Neural crest cell (in vitro differentiated cells): ENCODE results near the gene ACACB. TPM values are rescaled to one million over a fixed set of nuclear protein-coding genes. Genes with fewer than 3 reads are reported as not detected.

Experiments
- DNase-seq: peaks from one replicate; pipeline ENCODE4 v3.0.0; 2021; ENCODE audit warnings: low read depth, mixed read lengths, low spot score
- H3K27ac Mint-ChIP-seq: one replicate; pipeline ENCODE4 v1.8.0; 2021; ENCODE audit warnings: mild to moderate bottlenecking, mixed read lengths; ENCODE audit not compliant: unreplicated experiment
- H3K27me3 Mint-ChIP-seq: 2 replicates; pipeline ENCODE4 v1.8.0; 2021; ENCODE audit warnings: low read depth, mild to moderate bottlenecking, mixed read lengths
- H3K36me3 Mint-ChIP-seq: 2 replicates; pipeline ENCODE4 v1.8.0; 2021; ENCODE audit warnings: low read depth, mild to moderate bottlenecking, mixed read lengths
- H3K4me1 Mint-ChIP-seq: 2 replicates; pipeline ENCODE4 v1.8.0; 2021; ENCODE audit warnings: mixed read lengths
- H3K4me3 Mint-ChIP-seq: one replicate; pipeline ENCODE4 v1.8.0; 2021; ENCODE audit warnings: mild to moderate bottlenecking, mixed read lengths
- H3K9me3 Mint-ChIP-seq: 2 replicates; pipeline ENCODE4 v1.8.0; 2021; ENCODE audit warnings: mixed read lengths
- CTCF ChIP-seq: fragments of 200-600 bp; sonication (generic); conservative IDR thresholded peaks from 2 replicates; pipeline ENCODE4 v1.5.0; 2021; ENCODE audit warnings: antibody characterized with exemption, mild to moderate bottlenecking
- total RNA-seq: library from RNA; stranded (reverse); gene quantifications from 2 replicates; pipeline ENCODE4 v1.2.1, GENCODE V29; 2021

Gene ACACB
- total RNA-seq, 1 donor from 2014 or later: 15.9 TPM

DNA sequence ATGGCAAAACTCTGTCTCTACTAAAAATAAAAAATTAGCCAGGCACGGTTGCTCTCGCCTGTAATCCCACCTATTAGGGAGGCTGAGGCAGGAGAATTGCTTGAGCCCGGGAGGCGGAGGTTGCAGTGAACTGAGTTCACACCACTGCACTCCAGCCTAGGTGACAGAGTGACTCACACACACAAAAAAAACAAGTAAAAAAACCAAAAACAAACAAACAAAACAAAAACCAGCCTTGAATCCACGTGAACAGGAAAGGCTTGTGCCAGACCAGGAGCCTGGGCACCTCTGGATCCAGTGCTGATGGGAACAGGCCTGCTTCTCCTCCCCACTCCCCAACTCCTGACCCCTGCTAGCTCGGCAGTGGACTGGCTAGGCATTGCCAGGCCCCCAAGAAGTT lies 189.2 kb downstream of the ACACB start:
- Mint-ChIP-seq H3K27ac (no peak overlapping the region), H3K4me3 (no peak overlapping the region), H3K9me3 (no peaks in the 10 kb centered on the region), H3K36me3 (no peaks in the 10 kb centered on the region), H3K27me3 (peaks cover 82% of the 10 kb centered on the region), H3K4me1 (peaks cover 7% of the 10 kb centered on the region)
- TF ChIP-seq CTCF: no peak
- no peak for DNase-seq

- H3K36me3 Mint-ChIP-seq: no peaks in the 10 kb centered on the region
- TF ChIP-seq CTCF: no peak
- H3K4me3 Mint-ChIP-seq: no peak overlapping the region
- peaks cover 92% of the 10 kb centered on the region for H3K27me3 Mint-ChIP-seq
- no peak overlapping the region for H3K27ac Mint-ChIP-seq
- no peaks in the 10 kb centered on the region for H3K9me3 Mint-ChIP-seq
- DNase-seq: no peak
- peaks cover 10% of the 10 kb centered on the region for H3K4me1 Mint-ChIP-seq
Measured at GRCh38 chr12:109307051-109307450, 190.7 kb downstream of the ACACB start.

- Mint-ChIP-seq H3K27ac (no peak within 1 kb of the TSS), H3K36me3 (no peaks in the 10 kb centered on the region), H3K9me3 (no peaks in the 10 kb centered on the region), H3K27me3 (peaks cover 95% of the 10 kb centered on the region), H3K4me3 (peak within 1 kb of the TSS; percentile 93), H3K4me1 (peaks cover 10% of the 10 kb centered on the region)
- DNase-seq: peak; percentile 45
- peak; percentile 24 for TF ChIP-seq CTCF
Measured at GRCh38 chr12:109308534-109309380, 192.4 kb downstream of the ACACB start, which contains the start of gene FOXN4. Gene FOXN4, minus strand, starts transcription at chr12:109309284. Its CDS starts 963 bp downstream, at chr12:109308321.

- peaks cover 10% of the 10 kb centered on the region for H3K4me1 Mint-ChIP-seq
Measured at GRCh38 chr12:109309381-109310246, 193.2 kb downstream of the ACACB start.

More at GRCh38 chr12:109309381-109310246, 193.2 kb downstream of the ACACB start:
- no peaks in the 10 kb centered on the region for H3K9me3 Mint-ChIP-seq
- no peak overlapping the region for H3K27ac Mint-ChIP-seq
- TF ChIP-seq CTCF: no peak
- H3K36me3 Mint-ChIP-seq: no peaks in the 10 kb centered on the region
- no peak for DNase-seq
- peaks cover 95% of the 10 kb centered on the region for H3K27me3 Mint-ChIP-seq
- H3K4me3 Mint-ChIP-seq: peak overlapping the region; percentile 93
